T-cell (primary cell): ENCODE data around the gene KRTAP19-6. TPM values are rescaled to one million over a fixed set of nuclear protein-coding genes. Genes with fewer than 3 reads are reported as not detected.

ENCODE experiments used
- ATAC-seq, 4 experiments: fragments of 200-7000 bp in 3 of 4; fragments of 150-1000 bp in 1 of 4; cut with Tn5 transposase; replicated peaks in 1 of 4; 1 replicate in 3 of 4; 2 replicates in 1 of 4; pipeline ENCODE4 v1.10.0; 2021; ENCODE audit warnings: moderate library complexity in 3 of 4, mild to moderate bottlenecking in 2 of 4, moderate number of reproducible peaks in 1 of 4
- CTCF ChIA-PET, 2 donors: fragments of 300-600 bp; sonication (Branson Sonifier 250); formaldehyde crosslinking; loops; one replicate each; lab custom pipeline; 2022; ENCODE audit warnings: antibody characterized with exemption in 2 of 2; lab: Charles Lee
- POLR2A ChIA-PET, 2 donors: fragments of 300-600 bp; sonication (Branson Sonifier 250); formaldehyde crosslinking; loops; one replicate each; lab custom pipeline; 2022; ENCODE audit warnings: antibody characterized with exemption in 2 of 2; lab: Charles Lee
- DNase-seq, 35 experiments: peaks; one replicate each; pipeline versions ENCODE4 v3.0.0 to v3.0.0-alpha.2; 2013 to 2023
- H3K27ac ChIP-seq: one replicate; pipeline ENCODE4 v1.5.1; 2013; ENCODE audit warnings: low read length
- H3K27me3 ChIP-seq, 2 experiments: replicated peaks in 1 of 2; 1 replicate in 1 of 2; 2 replicates in 1 of 2; pipeline versions ENCODE4 v1.6.1 to v1.7.0; 2013; ENCODE audit warnings: low read length in 1 of 2, mixed read lengths in 1 of 2; ENCODE audit not compliant: control insufficient read depth in 2 of 2, insufficient read depth in 2 of 2; ENCODE audit errors: extremely low read depth in 1 of 2
- H3K36me3 ChIP-seq, 2 donors: 1 replicate in 1 of 2; 2 replicates in 1 of 2; pipeline versions ENCODE4 v1.6.1 to v1.7.0; 2013; ENCODE audit warnings: low read length in 1 of 2; ENCODE audit not compliant: control insufficient read depth in 2 of 2, insufficient read depth in 1 of 2; ENCODE audit errors: extremely low read depth in 1 of 2
- H3K4me1 ChIP-seq, 2 experiments: 1 replicate in 1 of 2; 2 replicates in 1 of 2; pipeline versions ENCODE4 v1.6.1 to v1.7.0; 2013; ENCODE audit warnings: low read length in 2 of 2, mixed read lengths in 1 of 2; ENCODE audit not compliant: insufficient read depth in 2 of 2, control insufficient read depth in 1 of 2; ENCODE audit errors: extremely low read depth in 1 of 2
- H3K4me3 ChIP-seq, 2 donors: 1 replicate in 1 of 2; 2 replicates in 1 of 2; pipeline versions ENCODE4 v1.5.1 to v1.7.0; 2013; ENCODE audit warnings: mild to moderate bottlenecking in 2 of 2, low read length in 1 of 2, moderate library complexity in 1 of 2; ENCODE audit not compliant: control insufficient read depth in 1 of 2; ENCODE audit errors: extremely low read depth in 1 of 2
- H3K9me3 ChIP-seq: 2 replicates; pipeline ENCODE4 v1.7.0; 2013
- H3K27ac Mint-ChIP-seq, 2 donors: one replicate each; pipeline ENCODE4 v1.8.0; 2020 to 2021; ENCODE audit warnings: mild to moderate bottlenecking in 2 of 2, mixed read lengths in 2 of 2
- H3K27me3 Mint-ChIP-seq, 2 donors: one replicate each; pipeline ENCODE4 v1.8.0; 2021 to 2022; ENCODE audit warnings: mixed read lengths in 2 of 2
- H3K36me3 Mint-ChIP-seq: one replicate; pipeline ENCODE4 v1.8.0; 2021; ENCODE audit warnings: mixed read lengths
- H3K4me1 Mint-ChIP-seq, 3 donors: one replicate each; pipeline ENCODE4 v1.8.0; 2020 to 2022; ENCODE audit warnings: mixed read lengths in 3 of 3, mild to moderate bottlenecking in 1 of 3
- H3K4me3 Mint-ChIP-seq, 3 donors: one replicate each; pipeline ENCODE4 v1.8.0; 2020 to 2022; ENCODE audit warnings: mild to moderate bottlenecking in 3 of 3, mixed read lengths in 3 of 3, moderate library complexity in 3 of 3
- H3K9me3 Mint-ChIP-seq, 3 donors: one replicate each; pipeline ENCODE4 v1.8.0; 2020 to 2022; ENCODE audit warnings: mixed read lengths in 3 of 3
- WGBS: methylation state at CpG from one replicate; pipeline ENCODE4 v1.1.5; 2013; ENCODE audit warnings: missing lambda C conversion rate; ENCODE audit not compliant: insufficient coverage; 5-methylcytosine and 5-hydroxymethylcytosine counted together
- total RNA-seq, 35 experiments: library from RNA in 6 of 35; stranded (reverse) in 6 of 35; fragments of 120-200 nt in 1 of 35; gene quantifications; one replicate each; pipeline versions ENCODE4 v1.2.1 to v1.2.4 and lab custom pipeline; 2013 to 2026

KRTAP19-6 gene
- total RNA-seq, 5 donors from 2014 or later (not counting 1 experiment from before 2014, with no cell fraction given): not detected

DNA sequence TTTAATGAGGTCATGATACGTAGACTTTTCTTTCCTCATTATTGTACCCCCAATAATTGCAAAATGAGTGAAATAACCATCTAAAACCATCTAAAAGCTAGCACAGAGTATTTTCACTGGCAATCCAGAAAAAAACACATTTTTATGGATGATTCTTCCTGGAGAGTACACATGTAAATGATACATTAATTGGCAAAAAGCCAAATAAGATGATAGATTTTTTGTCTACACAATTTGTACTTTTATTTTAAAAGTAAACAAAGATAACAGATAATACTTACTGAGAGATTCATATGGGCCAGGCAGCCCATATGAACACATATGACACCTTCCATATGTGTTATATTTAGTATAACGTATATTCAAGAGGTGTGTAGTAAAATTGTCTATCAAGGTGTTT, 22.0 kb upstream of the KRTAP19-6 start:
- Mint-ChIP-seq H3K4me3 (no peak overlapping the region), H3K36me3 (no peaks in the 10 kb centered on the region), H3K9me3 (no peaks in the 10 kb centered on the region), H3K4me1 (no peaks in the 10 kb centered on the region), H3K27me3 (peaks cover 0 to under 1% of the 10 kb centered on the region in 2 donors), H3K27ac (no peak overlapping the region)
- H3K4me1 ChIP-seq: no peaks in the 10 kb centered on the region
- no CpG with 5 or more reads among the region's 2 CpGs for WGBS
- ATAC-seq: no peak
- CTCF ChIA-PET: interaction anchor here in 1 of 2 donors (0.7 kb wide), 1 partner anchor 679 kb away, joined by 3 read pairs; no protein-coding TSS in a partner anchor
- no peak for DNase-seq
- H3K4me3 ChIP-seq: no peak overlapping the region
- H3K36me3 ChIP-seq: no peaks in the 10 kb centered on the region
- H3K27me3 ChIP-seq: no peaks in the 10 kb centered on the region
- H3K9me3 ChIP-seq: no peaks in the 10 kb centered on the region
- POLR2A ChIA-PET: no interaction called here
- no peak overlapping the region for H3K27ac ChIP-seq

DNA sequence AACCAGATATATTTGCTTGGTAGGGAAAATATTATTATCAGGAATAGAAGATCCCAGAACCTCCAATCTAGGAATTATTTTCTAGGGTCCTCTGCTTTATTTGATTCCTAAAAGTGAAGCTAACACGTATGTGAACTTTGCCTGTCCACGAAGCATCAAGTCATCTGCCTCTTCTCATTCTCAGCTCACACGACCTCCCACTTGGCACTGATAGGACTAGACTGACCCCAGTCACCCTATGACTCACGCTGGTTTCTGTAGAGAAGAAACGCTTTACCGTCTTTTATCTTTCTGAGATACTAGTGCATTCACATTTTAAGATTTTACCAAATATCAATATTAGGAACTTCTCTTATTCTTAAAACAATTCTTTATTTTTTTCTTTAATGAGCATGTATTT, 21.4 kb upstream of the KRTAP19-6 start:
- no peaks in the 10 kb centered on the region for H3K27me3 Mint-ChIP-seq
- no peak overlapping the region for H3K4me3 Mint-ChIP-seq
- Histone ChIP-seq H3K27ac (no peak overlapping the region), H3K4me3 (no peak overlapping the region), H3K36me3 (no peaks in the 10 kb centered on the region), H3K4me1 (no peaks in the 10 kb centered on the region), H3K9me3 (no peaks in the 10 kb centered on the region), H3K27me3 (no peaks in the 10 kb centered on the region)
- no peaks in the 10 kb centered on the region for H3K4me1 Mint-ChIP-seq
- no peak overlapping the region for H3K27ac Mint-ChIP-seq
- ChIA-PET CTCF (no interaction called here), POLR2A (no interaction called here)
- 49% methylated on average over 3 of the region's 6 CpGs for WGBS
- ATAC-seq (no peak), DNase-seq (no peak)
- no peaks in the 10 kb centered on the region for H3K36me3 Mint-ChIP-seq
- H3K9me3 Mint-ChIP-seq: no peaks in the 10 kb centered on the region

DNA sequence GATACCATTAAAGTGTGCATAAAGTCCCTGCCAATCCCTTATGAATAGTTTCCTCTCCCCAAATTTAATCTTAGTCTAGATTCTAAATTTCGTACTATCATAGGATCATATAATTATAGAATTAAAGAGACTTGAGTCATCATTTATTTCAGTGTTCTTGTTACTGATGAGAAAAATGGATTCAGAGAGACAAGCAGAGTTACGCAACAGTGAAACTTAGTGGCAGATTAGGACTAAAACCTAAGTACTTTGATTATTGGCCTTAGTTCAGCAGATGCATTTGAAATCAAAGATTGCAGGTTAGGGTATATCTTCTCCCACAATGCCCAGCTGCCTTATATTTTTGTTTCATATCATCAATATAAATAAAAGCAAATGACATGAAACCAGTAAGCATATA, 20.3 kb upstream of the KRTAP19-6 start:
- Histone ChIP-seq H3K4me3 (no peak overlapping the region), H3K4me1 (no peaks in the 10 kb centered on the region), H3K36me3 (no peaks in the 10 kb centered on the region), H3K27ac (no peak overlapping the region), H3K27me3 (no peaks in the 10 kb centered on the region), H3K9me3 (no peaks in the 10 kb centered on the region)
- DNase-seq: no peak
- Mint-ChIP-seq H3K27me3 (no peaks in the 10 kb centered on the region), H3K36me3 (no peaks in the 10 kb centered on the region), H3K9me3 (no peaks in the 10 kb centered on the region), H3K4me1 (no peaks in the 10 kb centered on the region), H3K27ac (no peak overlapping the region), H3K4me3 (no peak overlapping the region)
- POLR2A ChIA-PET: no interaction called here
- CTCF ChIA-PET: no interaction called here
- no CpG with 5 or more reads among the region's 2 CpGs for WGBS
- no peak for ATAC-seq

DNA sequence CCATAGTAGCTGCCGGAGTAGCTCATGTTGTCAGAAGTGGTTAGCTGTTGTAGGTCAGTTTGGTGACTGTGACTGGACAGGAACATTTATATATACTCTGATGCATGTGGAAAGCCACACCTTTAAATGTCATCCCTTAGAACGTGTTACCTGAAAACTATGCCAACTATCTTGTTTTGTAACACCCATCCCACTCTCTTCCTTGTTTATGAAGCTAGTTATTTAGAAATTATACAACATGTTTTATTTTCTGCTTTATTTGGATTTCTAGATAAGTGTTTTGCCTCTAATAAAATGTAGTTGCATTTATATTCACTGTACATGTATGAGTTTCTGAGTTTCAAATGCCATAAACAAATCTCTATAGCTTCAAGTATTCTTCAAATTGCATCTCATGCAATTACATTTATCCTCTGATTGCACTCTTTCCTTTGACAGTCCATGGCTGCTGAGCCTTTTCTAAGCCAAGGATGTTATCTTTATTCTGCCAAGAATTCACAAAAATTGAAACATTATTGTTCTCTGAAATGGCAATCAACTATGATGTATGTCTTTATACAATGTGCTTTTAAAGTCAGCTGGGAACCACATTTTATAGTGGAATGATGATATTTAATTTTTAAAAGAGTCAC, 19.7 kb upstream of the KRTAP19-6 start, which contains the start of gene KRTAP19-7:
Gene KRTAP19-7 (minus strand): TSS at position 51 of the 632 bp plus-strand sequence. CDS start 25 bp downstream, at position 26.
- Histone ChIP-seq H3K4me1 (no peaks in the 10 kb centered on the region), H3K27me3 (no peaks in the 10 kb centered on the region), H3K36me3 (no peaks in the 10 kb centered on the region), H3K4me3 (no peak within 1 kb of the TSS), H3K27ac (no peak within 1 kb of the TSS), H3K9me3 (no peaks in the 10 kb centered on the region)
- no peak within 1 kb of the TSS for H3K4me3 Mint-ChIP-seq
- H3K4me1 Mint-ChIP-seq: no peaks in the 10 kb centered on the region
- DNase-seq (no peak), ATAC-seq (no peak)
- H3K27me3 Mint-ChIP-seq: no peaks in the 10 kb centered on the region
- WGBS: no CpG with 5 or more reads among the region's 2 CpGs
- H3K36me3 Mint-ChIP-seq: no peaks in the 10 kb centered on the region
- ChIA-PET POLR2A (no interaction called here), CTCF (no interaction called here)
- H3K27ac Mint-ChIP-seq: no peak within 1 kb of the TSS
- no peaks in the 10 kb centered on the region for H3K9me3 Mint-ChIP-seq

DNA sequence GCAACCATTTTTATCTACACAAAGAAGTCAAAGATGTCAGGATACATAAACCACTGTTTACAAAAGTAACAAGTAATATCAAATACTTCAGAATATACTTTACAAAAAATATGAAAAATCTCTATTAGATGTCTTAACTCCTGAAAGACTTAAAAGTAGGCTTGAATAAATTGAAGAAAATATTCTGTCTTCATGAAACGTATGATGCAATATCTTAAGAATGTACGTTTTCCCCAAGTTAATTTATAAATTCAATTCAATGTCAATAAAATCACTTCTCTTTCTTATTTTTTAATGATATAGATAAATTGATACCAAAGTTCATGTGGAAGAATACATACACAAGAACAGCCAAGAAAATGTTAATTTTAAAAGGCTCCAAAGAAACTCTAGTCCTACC, 13.4 kb upstream of the KRTAP19-6 start:
- H3K27ac ChIP-seq: no peak overlapping the region
- no peaks in the 10 kb centered on the region for H3K27me3 ChIP-seq
- Mint-ChIP-seq H3K9me3 (peaks cover 6 to 14% (median 12%) of the 10 kb centered on the region in 3 donors), H3K36me3 (no peaks in the 10 kb centered on the region), H3K27me3 (peaks cover 6 to 8% of the 10 kb centered on the region in 2 donors), H3K27ac (no peak overlapping the region), H3K4me1 (no peaks in the 10 kb centered on the region), H3K4me3 (no peak overlapping the region)
- ChIA-PET POLR2A (no interaction called here), CTCF (no interaction called here)
- peaks cover 2% of the 10 kb centered on the region for H3K9me3 ChIP-seq
- DNase-seq (no peak), ATAC-seq (no peak)
- H3K36me3 ChIP-seq: no peaks in the 10 kb centered on the region
- H3K4me1 ChIP-seq: no peaks in the 10 kb centered on the region
- no CpG with 5 or more reads among the region's 2 CpGs for WGBS
- no peak overlapping the region for H3K4me3 ChIP-seq

DNA sequence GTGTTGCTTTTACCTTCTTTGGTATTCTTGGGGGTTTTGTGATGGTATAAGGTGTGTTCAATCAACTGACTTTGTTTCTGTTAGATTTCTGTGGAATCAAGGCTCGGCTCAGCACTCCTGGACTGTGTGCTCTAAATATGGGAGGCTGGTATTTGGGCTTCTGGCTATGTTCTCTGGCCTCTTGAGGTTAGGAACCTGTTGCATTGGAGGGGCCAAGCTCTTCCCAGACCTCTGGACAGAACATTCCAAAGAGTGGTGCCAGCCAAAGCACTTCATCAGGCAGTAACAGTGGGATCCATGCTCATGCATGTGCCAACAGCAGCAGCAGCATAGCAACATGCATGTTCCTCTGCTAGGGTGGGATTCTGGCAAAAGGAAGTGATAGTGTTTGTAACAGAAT, 11.1 kb upstream of the KRTAP19-6 start:
- ChIA-PET POLR2A (no interaction called here), CTCF (no interaction called here)
- Histone ChIP-seq H3K9me3 (peaks cover 2% of the 10 kb centered on the region), H3K4me3 (no peak overlapping the region), H3K4me1 (no peaks in the 10 kb centered on the region), H3K27me3 (no peaks in the 10 kb centered on the region), H3K36me3 (no peaks in the 10 kb centered on the region), H3K27ac (no peak overlapping the region)
- DNase-seq (no peak), ATAC-seq (no peak)
- Mint-ChIP-seq H3K27me3 (peaks cover 7 to 9% of the 10 kb centered on the region in 2 donors), H3K9me3 (peaks cover 6 to 16% (median 12%) of the 10 kb centered on the region in 3 donors), H3K4me3 (no peak overlapping the region), H3K27ac (no peak overlapping the region), H3K36me3 (no peaks in the 10 kb centered on the region), H3K4me1 (no peaks in the 10 kb centered on the region)
- WGBS: no CpG with 5 or more reads among the region's 1 CpG
